ENCODE results near the gene GPR62.

- TF ChIP-seq CTCF (conservative IDR thresholded peaks at IDR 0.05), result no peak
- no peak for TF ChIP-seq EZH2 (IDR thresholded peaks at IDR 0.05; ENCODE audit: low read depth)
These were observed 5.8 kb downstream of the GPR62 start for GRCh38 chr3:51961011-51961410.
